K562 (cell line): Measurements from ENCODE around the gene FTO. TPM values are rescaled to one million over a fixed set of nuclear protein-coding genes. Genes with fewer than 3 reads are reported as not detected.

Experiments used
- ATAC-seq: fragments of 200-7000 bp; cut with Tn5 transposase; 3 replicates; pipeline ENCODE4 v1.9.1; 2020; ENCODE audit warnings: moderate library complexity
- BruUV-seq: library from RNA; stranded (reverse); fragments of 400-500 nt; replicated peaks from 2 replicates; lab custom pipeline; 2021; lab: Mats Ljungman, UMichigan
- CTCF ChIA-PET: fragments of 300-600 bp; formaldehyde crosslinking; extraction: SDS; loops from one replicate; lab custom pipeline; 2021; ENCODE audit warnings: low intra/inter-chr PET ratio; lab: Yijun Ruan, JAX
- POLR2A ChIA-PET: fragments of 300-600, 350-650 bp; sonication (Branson Sonifier 250); formaldehyde crosslinking; extraction: SDS; loops from one replicate; lab custom pipeline; 2021; ENCODE audit warnings: antibody characterized with exemption, inconsistent platforms; lab: Yijun Ruan, JAX
- DNase-seq, 4 experiments: peaks; one replicate each; pipeline versions ENCODE4 v3.0.0 to v3.0.0-alpha.2; 2011 to 2018; ENCODE audit warnings: low spot score in 3 of 4, mixed read lengths in 3 of 4; ENCODE audit errors: extremely low read depth in 1 of 4
- FAIRE-seq: peaks from 2 replicates; lab custom pipeline; 2011; peaks lifted over from hg19 to GRCh38; lab: Jason Lieb, UNC
- H2AFZ ChIP-seq: 2 replicates; pipeline ENCODE4 v1.6.0; 2011; ENCODE audit warnings: low read depth, low read length, control low read depth, inconsistent platforms
- H3K27ac ChIP-seq: fragments of 200-600 bp; 3 replicates; pipeline ENCODE4 v1.8.0; 2011; ENCODE audit warnings: low read depth, mild to moderate bottlenecking, control low read depth, inconsistent platforms, low read length, moderate library complexity, mixed read lengths; ENCODE audit errors: extremely low read depth
- H3K27me3 ChIP-seq, 2 experiments: fragments of 300-600 bp in 1 of 2; 2 replicates in 1 of 2; 3 replicates in 1 of 2; pipeline versions ENCODE4 v1.6.0 to v1.8.0; 2011; ENCODE audit warnings: inconsistent platforms in 2 of 2, low read length in 2 of 2, mild to moderate bottlenecking in 1 of 2, mixed read lengths in 1 of 2, moderate library complexity in 1 of 2; ENCODE audit not compliant: control insufficient read depth in 2 of 2, insufficient read depth in 2 of 2
- H3K36me3 ChIP-seq: fragments of 300-600 bp; 3 replicates; pipeline ENCODE4 v1.8.0; 2011; ENCODE audit warnings: mild to moderate bottlenecking, low read length, inconsistent platforms; ENCODE audit not compliant: control insufficient read depth, insufficient read depth
- H3K4me1 ChIP-seq, 2 experiments: fragments of 200-600 bp in 1 of 2; replicated peaks in 1 of 2; 2 replicates in 1 of 2; 3 replicates in 1 of 2; pipeline versions ENCODE4 v1.5.1 to v1.8.0; 2011; ENCODE audit warnings: inconsistent platforms in 2 of 2, low read length in 2 of 2, mild to moderate bottlenecking in 1 of 2, mixed read lengths in 1 of 2, moderate library complexity in 1 of 2; ENCODE audit not compliant: control insufficient read depth in 2 of 2, insufficient read depth in 2 of 2
- H3K4me2 ChIP-seq: 2 replicates; pipeline ENCODE4 v1.6.1; 2011; ENCODE audit warnings: low read length, control low read depth, inconsistent platforms, mixed read lengths; ENCODE audit not compliant: insufficient read depth
- H3K4me3 ChIP-seq: fragments of 200-600 bp; sonication (generic), shearing (Covaris generic); 2 replicates; pipeline ENCODE4 v1.5.1; 2016; ENCODE audit warnings: control low read depth, inconsistent platforms
- H3K79me2 ChIP-seq: fragments of 200-600 bp; 3 replicates; pipeline ENCODE4 v1.8.0; 2011; ENCODE audit warnings: low read length, inconsistent platforms; ENCODE audit not compliant: control insufficient read depth, insufficient read depth
- H3K9ac ChIP-seq, 2 experiments: 2 replicates each; pipeline versions ENCODE4 v1.6.0 to v1.6.1; 2011; ENCODE audit warnings: low read depth in 2 of 2, low read length in 2 of 2, control low read depth in 1 of 2, inconsistent platforms in 1 of 2, mild to moderate bottlenecking in 1 of 2, mixed read lengths in 1 of 2; ENCODE audit not compliant: insufficient read depth in 1 of 2
- H3K9me1 ChIP-seq: one replicate; pipeline ENCODE4 v1.6.0; 2011; ENCODE audit warnings: inconsistent platforms, mild to moderate bottlenecking, low read length, moderate library complexity; ENCODE audit not compliant: control insufficient read depth, insufficient read depth
- H3K9me3 ChIP-seq: replicated peaks from 2 replicates; pipeline ENCODE4 v1.5.1; 2011; ENCODE audit warnings: low read depth, low read length, inconsistent platforms; ENCODE audit not compliant: control insufficient read depth, insufficient read depth
- H4K20me1 ChIP-seq: replicated peaks from 2 replicates; pipeline ENCODE4 v1.6.1; 2011; ENCODE audit warnings: low read length, inconsistent platforms, mixed read lengths; ENCODE audit not compliant: control insufficient read depth, insufficient read depth
- FOXJ2 ChIP-seq: fragments of 200-800 bp; sonication (Bioruptor generic); IDR thresholded peaks from 2 replicates; pipeline ENCODE4 v1.6.1; 2016; ENCODE audit warnings: missing genetic modification characterization, missing compliant biosample characterization
- HIVEP1 ChIP-seq: fragments of 250-450 bp; sonication (Bioruptor Pico); IDR thresholded peaks from 2 replicates; pipeline ENCODE4 v1.4.0; 2020; ENCODE audit warnings: mild to moderate bottlenecking
- HMG20B ChIP-seq: fragments of 250-450 bp; sonication (Bioruptor Pico); IDR thresholded peaks from 2 replicates; pipeline ENCODE4 v1.5.0; 2021; ENCODE audit warnings: mild to moderate bottlenecking
- ILK ChIP-seq: fragments of 450-650 bp; IDR thresholded peaks from 2 replicates; pipeline ENCODE4 v1.6.1; 2016; ENCODE audit warnings: missing genetic modification characterization, low read depth, mild to moderate bottlenecking, missing compliant biosample characterization, moderate library complexity, borderline replicate concordance
- POLR2AphosphoS2 ChIP-seq: IDR thresholded peaks from 2 replicates; pipeline ENCODE4 v1.6.1; 2012; ENCODE audit warnings: low read length, improper control_type of control experiment
- SIN3B ChIP-seq: fragments of 450-650 bp; IDR thresholded peaks from 2 replicates; pipeline ENCODE4 v1.6.1; 2017; ENCODE audit warnings: low read depth, mild to moderate bottlenecking, moderate library complexity
- SOX6 ChIP-seq: fragments of 450-650 bp; IDR thresholded peaks from 2 replicates; pipeline ENCODE4 v1.6.1; 2014; ENCODE audit warnings: mild to moderate bottlenecking
- TAL1 ChIP-seq: fragments of 450-650 bp; IDR thresholded peaks from 2 replicates; pipeline ENCODE4 v1.6.1; 2016; ENCODE audit warnings: mild to moderate bottlenecking
- TEAD2 ChIP-seq: fragments of 450-650 bp; IDR thresholded peaks from 2 replicates; pipeline ENCODE4 v1.6.1; 2016; ENCODE audit warnings: missing genetic modification characterization, control low read depth, missing compliant biosample characterization
- ZNF444 ChIP-seq: fragments of 250-450 bp; sonication (Bioruptor Pico); IDR thresholded peaks from 2 replicates; pipeline ENCODE4 v1.4.0; 2020; ENCODE audit warnings: mild to moderate bottlenecking, moderate library complexity
- ZNF561 ChIP-seq: fragments of 450-650 bp; formaldehyde crosslinking; conservative IDR thresholded peaks from 2 replicates; pipeline ENCODE4 v1.4.0; 2020; ENCODE audit warnings: mild to moderate bottlenecking, moderate library complexity
- ZNF766 ChIP-seq: fragments of 200-800 bp; sonication (Bioruptor generic); conservative IDR thresholded peaks from 2 replicates; pipeline ENCODE4 v1.6.1; 2016; ENCODE audit warnings: missing genetic modification characterization, missing compliant biosample characterization
- WGBS: fragments of 100-300 bp; shearing (Covaris generic); methylation state at CpG from one replicate; pipeline ENCODE4 v1.1.6; 2016; ENCODE audit warnings: low coverage, mixed read lengths; ENCODE audit not compliant: insufficient coverage; ENCODE audit errors: missing lambda C conversion rate; 5-methylcytosine and 5-hydroxymethylcytosine counted together
- in situ Hi-C: fragments of 300-500 bp; cut with MboI; formaldehyde crosslinking; loops from 4 replicates; pipeline ENCODE4 v1.15.0; 2018; ENCODE audit warnings: inconsistent platforms, mixed read lengths
- intact Hi-C: fragments of 100-400 bp; cut with micrococcal nuclease; formaldehyde crosslinking; loops from 2 replicates; pipeline ENCODE4 v1.14.2; 2022
- polyA plus RNA-seq, 8 experiments: library from polyadenylated mRNA; depleted of rRNA in 4 of 8; stranded (reverse) in 5 of 8; unstranded in 3 of 8; fragments of >200 nt; fragmentation: Nextera tagmentation in 2 of 8; fragmentation: Illumina TruSeq in 1 of 8; extraction: Ambion mirVana in 2 of 8; extraction: Trizol in 1 of 8; gene quantifications; 2 replicates each; pipeline versions ENCODE4 v1.2.1 to v1.2.3, GENCODE V29; 2011 to 2014; ENCODE audit warnings: inconsistent platforms in 1 of 8, missing spikeins in 1 of 8
- total RNA-seq, 7 experiments: library from RNA; depleted of rRNA in 6 of 7; stranded (reverse); fragments of >200 nt in 6 of 7; fragmentation: Illumina TruSeq in 2 of 7; extraction: Trizol in 2 of 7; gene quantifications; 2 replicates each; pipeline versions ENCODE4 v1.2.1 to v1.2.3, GENCODE V29; 2011 to 2021; ENCODE audit warnings: low replicate concordance in 1 of 7
- TF ChIP-seq, protein P1 (sequence below): fragments of 450-650 bp; IDR thresholded peaks from 2 replicates; pipeline ENCODE4 v1.6.1; 2017; ENCODE audit warnings: antibody characterized with exemption, mild to moderate bottlenecking
- TF ChIP-seq, protein P2 (sequence below), 2 experiments: fragments of 250-450 bp in 1 of 2; fragments of 450-650 bp in 1 of 2; sonication (Bioruptor Pico) in 1 of 2; IDR thresholded peaks; 2 replicates each; pipeline versions ENCODE4 v1.6.1 to v1.8.0; 2016 to 2021; ENCODE audit warnings: mild to moderate bottlenecking in 2 of 2, moderate library complexity in 2 of 2, missing compliant biosample characterization in 1 of 2, missing genetic modification characterization in 1 of 2
- TF ChIP-seq, protein P3 (sequence below): IDR thresholded peaks from 2 replicates; pipeline ENCODE4 v1.6.1; 2012; ENCODE audit warnings: low read depth, low read length, improper control_type of control experiment, borderline replicate concordance
- TF ChIP-seq, protein P4 (sequence below): fragments of 450-650 bp; IDR thresholded peaks from 2 replicates; pipeline ENCODE4 v1.6.1; 2016; ENCODE audit warnings: borderline replicate concordance

Gene FTO
- total and polyA plus RNA-seq, 9 of the 15 experiments (the other 6 are each of a cell fraction or from before 2014, with no cell fraction given): 11.3 to 27.7 (median 25.5) TPM

DNA sequence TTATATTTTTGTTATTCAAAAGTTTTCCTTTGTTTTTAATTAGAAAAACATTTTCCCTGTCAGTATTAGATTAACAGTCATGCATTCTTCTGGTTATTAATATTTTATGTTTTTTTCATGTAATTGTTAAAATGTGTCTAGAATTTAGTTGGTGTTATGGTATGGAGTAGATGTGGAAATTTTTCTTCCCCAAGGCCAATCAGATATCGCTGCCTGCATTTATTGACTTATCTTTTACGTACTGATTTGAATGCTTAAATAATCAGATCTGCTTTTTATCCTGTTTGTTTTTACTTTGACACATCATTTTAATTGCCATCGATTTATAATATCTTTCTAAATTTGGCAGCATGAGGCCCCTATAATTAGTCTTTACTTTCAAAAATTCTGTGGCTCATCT lies 13.6 kb downstream of the FTO start:
- intact Hi-C loops (no loop called here), in situ Hi-C loops (no loop called here)
- no peaks in the 10 kb centered on the region for H3K9me1 ChIP-seq
- DNase-seq (no peak), FAIRE-seq (no peak), ATAC-seq (no peak)
- H3K27ac ChIP-seq: no peak overlapping the region
- no peaks in the 10 kb centered on the region for H3K4me1 ChIP-seq
- CTCF ChIA-PET: no interaction called here
- no peaks in the 10 kb centered on the region for H4K20me1 ChIP-seq
- no peaks in the 10 kb centered on the region for H3K36me3 ChIP-seq
- no peaks in the 10 kb centered on the region for H3K79me2 ChIP-seq
- no peak overlapping the region for H3K4me2 ChIP-seq
- no peak overlapping the region for H2AFZ ChIP-seq
- no peak overlapping the region for H3K9ac ChIP-seq
- 23% methylated on average over 3 of the region's 3 CpGs for WGBS
- BruUV-seq: no TSS peak
- no peaks in the 10 kb centered on the region for H3K27me3 ChIP-seq
- POLR2A ChIA-PET: no interaction called here
- H3K9me3 ChIP-seq: no peaks in the 10 kb centered on the region
- no peak overlapping the region for H3K4me3 ChIP-seq
- no peak for TF ChIP-seq ILK (tag)
- no peak for TF ChIP-seq HMG20B (CRISPR knock-in tag)
- no peak for TF ChIP-seq FOXJ2 (tag)
- no peak for TF ChIP-seq POLR2AphosphoS2
- TF ChIP-seq, protein P1, sequence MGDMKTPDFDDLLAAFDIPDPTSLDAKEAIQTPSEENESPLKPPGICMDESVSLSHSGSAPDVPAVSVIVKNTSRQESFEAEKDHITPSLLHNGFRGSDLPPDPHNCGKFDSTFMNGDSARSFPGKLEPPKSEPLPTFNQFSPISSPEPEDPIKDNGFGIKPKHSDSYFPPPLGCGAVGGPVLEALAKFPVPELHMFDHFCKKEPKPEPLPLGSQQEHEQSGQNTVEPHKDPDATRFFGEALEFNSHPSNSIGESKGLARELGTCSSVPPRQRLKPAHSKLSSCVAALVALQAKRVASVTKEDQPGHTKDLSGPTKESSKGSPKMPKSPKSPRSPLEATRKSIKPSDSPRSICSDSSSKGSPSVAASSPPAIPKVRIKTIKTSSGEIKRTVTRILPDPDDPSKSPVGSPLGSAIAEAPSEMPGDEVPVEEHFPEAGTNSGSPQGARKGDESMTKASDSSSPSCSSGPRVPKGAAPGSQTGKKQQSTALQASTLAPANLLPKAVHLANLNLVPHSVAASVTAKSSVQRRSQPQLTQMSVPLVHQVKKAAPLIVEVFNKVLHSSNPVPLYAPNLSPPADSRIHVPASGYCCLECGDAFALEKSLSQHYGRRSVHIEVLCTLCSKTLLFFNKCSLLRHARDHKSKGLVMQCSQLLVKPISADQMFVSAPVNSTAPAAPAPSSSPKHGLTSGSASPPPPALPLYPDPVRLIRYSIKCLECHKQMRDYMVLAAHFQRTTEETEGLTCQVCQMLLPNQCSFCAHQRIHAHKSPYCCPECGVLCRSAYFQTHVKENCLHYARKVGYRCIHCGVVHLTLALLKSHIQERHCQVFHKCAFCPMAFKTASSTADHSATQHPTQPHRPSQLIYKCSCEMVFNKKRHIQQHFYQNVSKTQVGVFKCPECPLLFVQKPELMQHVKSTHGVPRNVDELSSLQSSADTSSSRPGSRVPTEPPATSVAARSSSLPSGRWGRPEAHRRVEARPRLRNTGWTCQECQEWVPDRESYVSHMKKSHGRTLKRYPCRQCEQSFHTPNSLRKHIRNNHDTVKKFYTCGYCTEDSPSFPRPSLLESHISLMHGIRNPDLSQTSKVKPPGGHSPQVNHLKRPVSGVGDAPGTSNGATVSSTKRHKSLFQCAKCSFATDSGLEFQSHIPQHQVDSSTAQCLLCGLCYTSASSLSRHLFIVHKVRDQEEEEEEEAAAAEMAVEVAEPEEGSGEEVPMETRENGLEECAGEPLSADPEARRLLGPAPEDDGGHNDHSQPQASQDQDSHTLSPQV: no peak
- TF ChIP-seq TAL1: no peak
- no peak for TF ChIP-seq SOX6
- TF ChIP-seq ZNF561 (CRISPR knock-in tag): no peak
- TF ChIP-seq HIVEP1 (CRISPR knock-in tag): no peak
- TF ChIP-seq ZNF444 (CRISPR knock-in tag): no peak
- TF ChIP-seq TEAD2 (tag): no peak
- TF ChIP-seq SIN3B: no peak
- TF ChIP-seq, protein P2, sequence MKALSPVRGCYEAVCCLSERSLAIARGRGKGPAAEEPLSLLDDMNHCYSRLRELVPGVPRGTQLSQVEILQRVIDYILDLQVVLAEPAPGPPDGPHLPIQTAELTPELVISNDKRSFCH (CRISPR knock-in tag; IDR thresholded peaks at IDR 0.05): no peak
- TF ChIP-seq, protein P2 (tag; IDR thresholded peaks at IDR 0.05): no peak
- TF ChIP-seq, protein P3, sequence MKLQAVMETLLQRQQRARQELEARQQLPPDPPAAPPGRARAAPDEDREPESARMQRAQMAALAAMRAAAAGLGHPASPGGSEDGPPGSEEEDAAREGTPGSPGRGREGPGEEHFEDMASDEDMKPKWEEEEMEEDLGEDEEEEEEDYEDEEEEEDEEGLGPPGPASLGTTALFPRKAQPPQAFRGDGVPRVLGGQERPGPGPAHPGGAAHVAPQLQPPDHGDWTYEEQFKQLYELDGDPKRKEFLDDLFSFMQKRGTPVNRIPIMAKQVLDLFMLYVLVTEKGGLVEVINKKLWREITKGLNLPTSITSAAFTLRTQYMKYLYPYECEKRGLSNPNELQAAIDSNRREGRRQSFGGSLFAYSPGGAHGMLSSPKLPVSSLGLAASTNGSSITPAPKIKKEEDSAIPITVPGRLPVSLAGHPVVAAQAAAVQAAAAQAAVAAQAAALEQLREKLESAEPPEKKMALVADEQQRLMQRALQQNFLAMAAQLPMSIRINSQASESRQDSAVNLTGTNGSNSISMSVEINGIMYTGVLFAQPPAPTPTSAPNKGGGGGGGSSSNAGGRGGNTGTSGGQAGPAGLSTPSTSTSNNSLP: no peak
- TF ChIP-seq, protein P4, sequence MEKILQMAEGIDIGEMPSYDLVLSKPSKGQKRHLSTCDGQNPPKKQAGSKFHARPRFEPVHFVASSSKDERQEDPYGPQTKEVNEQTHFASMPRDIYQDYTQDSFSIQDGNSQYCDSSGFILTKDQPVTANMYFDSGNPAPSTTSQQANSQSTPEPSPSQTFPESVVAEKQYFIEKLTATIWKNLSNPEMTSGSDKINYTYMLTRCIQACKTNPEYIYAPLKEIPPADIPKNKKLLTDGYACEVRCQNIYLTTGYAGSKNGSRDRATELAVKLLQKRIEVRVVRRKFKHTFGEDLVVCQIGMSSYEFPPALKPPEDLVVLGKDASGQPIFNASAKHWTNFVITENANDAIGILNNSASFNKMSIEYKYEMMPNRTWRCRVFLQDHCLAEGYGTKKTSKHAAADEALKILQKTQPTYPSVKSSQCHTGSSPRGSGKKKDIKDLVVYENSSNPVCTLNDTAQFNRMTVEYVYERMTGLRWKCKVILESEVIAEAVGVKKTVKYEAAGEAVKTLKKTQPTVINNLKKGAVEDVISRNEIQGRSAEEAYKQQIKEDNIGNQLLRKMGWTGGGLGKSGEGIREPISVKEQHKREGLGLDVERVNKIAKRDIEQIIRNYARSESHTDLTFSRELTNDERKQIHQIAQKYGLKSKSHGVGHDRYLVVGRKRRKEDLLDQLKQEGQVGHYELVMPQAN: no peak
- TF ChIP-seq ZNF766 (CRISPR knock-in tag): no peak
